NCI-H128 (cell line): ENCODE measurements around the gene JMJD8.
A peak's percentile ranks its signal among the peaks of the same experiment; 100 is the strongest.
"Not testable (repeated sequence)": the region's sequence is repeated elsewhere in the genome, so short reads cannot be mapped to it uniquely, and the experiment has no call there.

Experiments
- DNase-seq: peaks from one replicate; lab custom pipeline; 2025; ENCODE audit not compliant: unreplicated experiment; lab: John Stamatoyannopoulos, UW

The JMJD8 gene

DNA sequence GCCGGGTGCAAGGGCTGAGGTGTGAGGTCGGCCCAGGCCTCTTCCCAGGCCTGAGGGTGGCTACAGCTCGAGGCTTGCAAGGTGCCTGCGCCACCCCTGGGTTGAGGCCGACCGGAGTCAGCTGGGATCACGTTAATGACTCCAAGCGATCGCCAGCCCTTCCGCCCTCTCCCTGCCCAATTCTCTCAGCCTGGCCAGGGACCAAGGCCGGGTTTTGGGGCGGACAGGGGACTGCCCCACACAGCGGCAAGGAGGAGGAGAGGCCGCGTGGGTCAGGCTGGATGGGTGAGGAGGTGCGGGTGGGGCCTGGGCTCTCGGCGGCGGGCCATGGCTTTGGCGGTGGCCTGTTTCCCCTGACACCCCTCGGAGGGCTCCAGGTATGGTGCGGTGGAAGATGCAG, 9.2 kb upstream of the JMJD8 start:
- DNase-seq = no peak

DNA sequence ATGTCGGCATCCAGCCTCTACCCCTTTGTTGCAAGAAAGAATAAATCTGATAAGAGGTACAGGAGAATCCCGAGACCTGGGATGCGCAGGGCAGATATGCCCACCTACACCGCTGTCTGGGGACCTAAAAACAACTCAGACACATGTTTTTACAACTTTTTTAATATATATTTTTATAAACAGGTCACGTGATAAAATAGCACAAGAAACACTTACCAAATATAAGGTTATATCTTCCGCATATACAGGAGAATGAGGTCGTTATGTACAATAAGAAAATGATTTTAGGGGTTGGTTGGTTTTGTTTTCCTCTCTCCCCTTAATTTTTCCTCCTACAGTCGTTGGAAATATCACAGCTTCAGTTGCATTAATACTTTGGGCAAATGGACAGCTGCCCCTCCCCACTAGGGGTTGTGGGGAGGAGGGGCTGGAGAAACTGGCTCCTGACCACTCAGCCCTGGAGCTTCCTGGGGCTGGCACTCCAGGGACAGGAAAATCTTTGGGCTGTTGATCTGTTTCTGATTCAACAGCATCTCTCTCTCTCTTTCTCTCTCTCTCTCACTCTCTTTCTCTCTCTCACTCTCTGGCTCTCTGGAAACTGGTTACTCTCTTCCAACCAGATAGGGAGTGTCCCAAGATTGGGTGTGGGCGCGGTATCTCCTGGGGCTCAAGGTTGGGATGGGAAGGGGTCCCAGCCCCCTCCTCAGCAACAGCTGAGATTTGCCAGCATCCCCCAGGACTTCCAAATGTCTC, 8.4 kb upstream of the JMJD8 start:
- no peak for DNase-seq

DNA sequence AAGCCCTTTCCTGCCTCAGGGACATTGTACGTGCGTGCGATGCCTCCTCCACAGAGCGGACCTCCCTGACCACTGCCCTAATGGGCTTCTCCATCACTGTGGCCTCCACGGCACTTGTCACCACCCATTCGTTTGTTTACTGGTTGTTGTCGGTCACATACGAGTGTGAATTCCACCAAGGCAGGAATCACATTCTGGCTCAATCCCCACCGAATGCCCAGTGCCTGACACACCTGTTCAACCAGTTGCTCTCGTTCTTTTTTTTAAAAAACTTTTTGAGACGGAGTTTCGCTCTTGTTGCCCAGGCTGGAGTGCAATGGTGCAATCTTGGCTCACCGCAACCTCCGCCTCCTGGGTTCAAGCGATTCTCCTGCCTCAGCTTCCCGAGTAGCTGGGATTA, 7.1 kb upstream of the JMJD8 start:
- not testable (repeated sequence) for DNase-seq

DNA sequence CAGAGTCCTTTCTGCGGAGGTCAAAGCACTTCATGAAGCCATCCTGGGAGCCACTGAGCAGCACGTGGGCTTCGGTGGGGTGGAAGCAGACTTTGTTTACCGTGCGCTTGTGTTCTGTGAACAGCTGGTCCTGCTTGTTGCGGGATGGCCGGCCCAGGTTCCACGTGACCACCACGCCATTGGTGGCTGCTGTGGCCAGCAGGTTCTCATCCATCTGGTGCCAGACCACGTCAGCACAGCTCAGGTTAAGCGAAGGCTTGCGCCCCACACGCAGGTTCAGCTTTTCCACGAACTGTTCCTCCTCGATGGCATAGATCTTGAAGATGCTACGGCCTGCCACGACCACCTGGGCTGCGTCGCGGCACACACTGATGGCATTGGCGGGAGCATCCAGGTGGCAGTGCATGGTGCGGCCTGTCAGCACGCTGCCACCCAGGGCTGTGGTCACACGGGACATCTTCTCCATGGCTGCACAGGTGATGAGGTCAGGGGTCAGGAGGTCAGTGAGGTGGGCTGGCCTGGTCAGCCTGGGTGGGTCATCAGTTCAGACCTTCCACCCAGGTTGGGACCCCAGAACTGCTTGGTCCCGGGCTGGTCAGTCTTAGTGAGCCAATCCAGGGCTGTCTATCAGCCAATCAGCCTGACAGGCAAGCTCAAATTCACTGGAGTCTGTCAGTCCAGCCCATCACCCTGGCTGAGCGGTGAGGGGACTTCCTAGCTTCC, 5.2 kb upstream of the JMJD8 start:
- no peak for DNase-seq

DNA sequence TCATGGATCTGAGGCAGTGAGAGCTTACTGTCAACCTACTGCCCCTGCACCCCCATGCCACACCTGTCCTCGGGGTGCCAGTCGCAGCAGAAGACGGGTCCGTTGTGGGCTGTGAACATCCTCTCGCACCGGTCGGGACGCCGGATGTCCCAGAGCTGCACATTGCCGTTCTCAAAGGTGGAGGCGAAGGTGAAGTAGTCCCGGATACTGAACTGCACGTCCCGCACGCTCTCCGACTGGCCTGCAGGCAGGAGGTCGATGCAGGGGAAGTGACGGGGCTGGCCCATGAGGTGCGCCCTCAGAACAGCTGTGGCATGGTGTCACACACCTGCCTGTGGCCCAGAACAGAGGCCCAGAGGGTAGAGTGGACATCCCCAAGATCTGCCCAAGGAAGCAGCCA, 3.4 kb upstream of the JMJD8 start:
- DNase-seq = no peak

DNA sequence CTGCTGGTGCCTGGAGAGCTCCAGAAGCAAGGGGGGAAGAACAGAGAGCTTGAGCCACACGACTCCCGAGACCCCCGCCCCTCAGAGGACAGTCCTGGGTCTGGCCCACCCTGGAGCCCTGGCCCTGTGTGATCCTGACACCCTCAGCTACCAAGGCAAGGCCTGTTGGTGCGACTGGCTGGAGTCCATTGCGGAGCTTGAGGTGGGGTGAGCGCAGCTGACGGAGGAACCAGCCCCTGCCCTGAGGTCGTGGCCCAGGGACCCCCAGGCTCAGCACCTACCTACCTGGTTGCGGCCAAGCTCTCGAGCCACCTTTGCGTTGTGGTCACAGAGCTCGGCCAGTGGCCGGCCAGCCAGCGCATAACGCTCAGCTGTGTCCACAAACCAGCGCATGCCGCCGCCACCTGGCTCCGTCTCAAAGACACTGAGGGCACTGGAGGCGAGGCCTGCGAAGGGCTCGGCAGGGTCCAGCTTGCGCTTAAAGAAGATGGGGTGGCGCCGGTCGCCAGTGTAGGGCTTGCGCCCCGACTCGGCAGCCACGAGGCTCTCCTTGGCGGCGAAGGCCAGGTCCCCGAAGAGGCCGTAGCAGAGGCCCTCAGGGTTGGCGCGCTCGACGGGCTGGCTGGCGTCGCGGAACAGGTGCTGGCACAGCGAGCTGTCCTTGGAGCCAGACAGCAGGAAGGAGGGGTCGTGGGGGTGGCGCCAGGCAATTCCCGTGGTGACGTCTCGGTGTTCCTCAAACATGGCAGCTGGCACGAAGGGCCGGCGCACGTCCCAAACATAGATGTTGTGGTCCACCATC, 2.5 kb upstream of the JMJD8 start:
- no peak for DNase-seq

DNA sequence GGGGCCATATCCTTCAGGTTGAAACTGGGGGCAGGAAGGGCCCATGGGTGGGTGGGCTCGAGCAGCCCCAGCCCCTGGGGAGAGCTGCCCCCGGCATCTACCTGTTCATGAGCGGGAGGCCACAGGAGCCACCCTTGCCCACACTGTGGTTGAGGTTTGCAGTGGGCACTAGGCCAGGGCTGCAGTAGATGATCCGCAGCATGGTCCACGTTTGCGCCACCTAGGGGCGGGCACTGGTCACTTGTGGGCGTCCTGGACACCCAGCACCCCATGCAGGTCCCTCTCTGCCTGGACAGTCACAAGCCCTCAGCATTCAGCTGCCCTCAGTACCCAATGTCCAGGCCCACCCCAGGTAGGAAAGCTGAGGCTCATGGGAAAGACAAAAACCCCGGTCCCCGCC, 1.8 kb upstream of the JMJD8 start:
- DNase-seq = no peak

DNA sequence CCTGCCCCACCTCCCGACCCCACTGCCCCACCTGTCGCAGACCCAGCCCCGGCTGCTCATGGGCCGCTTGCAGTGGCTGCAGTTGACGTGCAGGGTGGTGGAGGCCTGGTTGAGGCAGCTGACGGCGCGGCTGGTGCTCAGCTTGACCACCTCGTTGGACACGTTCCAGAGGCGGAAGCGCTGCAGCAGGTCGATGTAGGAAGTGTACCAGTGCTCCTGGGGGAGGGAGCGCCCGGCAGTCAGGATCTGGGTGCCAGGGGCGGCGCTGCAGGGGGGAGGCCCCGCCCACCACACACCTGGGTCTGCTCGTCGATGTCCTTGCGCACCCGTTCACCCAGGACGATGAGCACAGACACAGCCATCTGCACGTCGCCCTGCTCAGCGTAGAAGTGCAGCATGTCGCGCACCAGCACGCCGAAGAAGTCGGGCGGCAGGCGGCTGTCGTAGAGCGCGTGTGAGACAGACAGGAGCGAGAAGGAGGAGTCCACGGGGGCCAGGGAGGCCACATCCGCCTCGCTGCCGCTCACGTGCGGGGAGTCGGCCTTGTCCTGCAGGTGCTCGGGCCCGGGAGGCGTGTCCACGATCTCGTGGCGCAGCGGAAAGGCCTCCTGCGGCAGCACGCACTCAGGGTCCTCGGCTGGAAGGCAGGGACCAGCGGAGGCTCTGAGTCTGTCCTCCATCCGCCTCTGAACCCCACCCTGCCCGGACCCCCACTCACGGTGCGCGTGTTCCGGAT, 995 bp upstream of the JMJD8 start:
- DNase-seq = no peak

DNA sequence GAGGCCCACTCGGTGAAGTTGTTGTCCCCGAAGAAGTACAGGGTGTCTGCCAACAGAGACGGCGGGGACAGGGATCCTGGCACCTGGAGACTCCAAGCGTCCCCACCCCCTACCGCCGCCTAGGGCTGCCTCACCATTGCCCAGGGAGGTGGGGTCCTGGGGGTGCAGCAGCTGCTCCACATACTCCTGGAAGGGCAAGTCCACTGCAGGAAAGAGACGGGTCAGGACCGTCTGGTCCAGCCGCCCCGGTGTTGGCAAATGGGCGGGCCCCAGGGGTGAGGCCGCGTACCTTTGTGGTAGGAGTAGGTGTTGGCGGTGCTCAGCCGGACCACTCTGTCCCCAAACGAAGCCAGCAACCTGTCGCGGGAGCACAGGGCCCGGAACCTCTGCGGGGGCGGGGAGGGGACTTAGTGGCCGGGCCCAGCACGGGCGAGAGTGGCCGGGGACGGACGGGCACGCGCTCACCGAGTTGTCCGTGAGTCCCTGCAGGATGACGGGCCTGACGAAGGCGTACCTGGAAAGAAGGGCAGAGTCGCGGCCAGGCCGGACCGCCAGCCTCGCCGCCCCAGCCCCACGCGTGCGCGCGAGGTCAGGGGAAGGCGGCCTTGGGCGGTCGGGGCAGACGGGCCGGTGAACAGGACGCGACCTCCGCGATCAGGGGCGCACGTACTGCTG, 601 bp downstream of the JMJD8 start:
- DNase-seq = no peak

DNA sequence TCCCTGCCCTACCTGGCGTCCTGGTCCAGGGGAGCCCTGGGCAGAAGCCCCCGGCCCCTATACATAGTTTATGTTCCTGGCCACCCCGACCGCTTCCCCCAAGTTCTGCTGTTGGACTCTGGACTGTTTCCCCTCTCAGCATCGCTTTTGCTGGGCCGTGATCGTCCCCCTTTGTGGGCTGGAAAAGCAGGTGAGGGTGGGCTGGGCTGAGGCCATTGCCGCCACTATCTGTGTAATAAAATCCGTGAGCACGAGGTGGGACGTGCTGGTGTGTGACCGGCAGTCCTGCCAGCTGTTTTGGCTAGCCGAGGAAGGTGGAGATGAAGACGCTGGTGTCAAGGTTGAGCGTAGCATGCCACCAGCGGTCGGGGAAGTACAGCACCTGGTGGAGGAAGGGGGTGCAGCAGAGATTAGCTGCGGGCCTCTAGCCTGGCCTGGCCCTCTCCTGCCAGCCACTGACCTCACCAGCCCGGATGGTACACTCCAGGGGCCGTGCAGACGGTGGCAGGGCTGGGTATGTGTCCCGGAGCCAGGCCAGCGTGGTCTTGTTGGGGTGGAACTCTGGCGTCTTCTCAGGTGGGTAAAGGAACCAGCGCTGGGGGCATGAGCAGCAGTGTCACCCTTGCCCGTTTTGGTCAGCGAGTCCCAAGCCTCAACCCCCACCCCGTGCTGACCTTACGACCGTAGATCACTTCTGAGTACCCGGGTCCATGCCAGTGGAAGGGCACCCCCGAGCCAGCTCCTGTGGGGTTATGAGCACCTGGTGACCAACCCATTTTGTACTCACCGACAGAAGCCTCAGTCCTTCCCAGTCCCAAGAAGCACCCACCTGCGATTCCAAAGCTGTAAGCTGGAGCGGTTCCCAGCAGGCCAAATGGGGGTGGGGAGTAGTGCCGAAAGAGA, 1.4 kb downstream of the JMJD8 start:
- no peak for DNase-seq

DNA sequence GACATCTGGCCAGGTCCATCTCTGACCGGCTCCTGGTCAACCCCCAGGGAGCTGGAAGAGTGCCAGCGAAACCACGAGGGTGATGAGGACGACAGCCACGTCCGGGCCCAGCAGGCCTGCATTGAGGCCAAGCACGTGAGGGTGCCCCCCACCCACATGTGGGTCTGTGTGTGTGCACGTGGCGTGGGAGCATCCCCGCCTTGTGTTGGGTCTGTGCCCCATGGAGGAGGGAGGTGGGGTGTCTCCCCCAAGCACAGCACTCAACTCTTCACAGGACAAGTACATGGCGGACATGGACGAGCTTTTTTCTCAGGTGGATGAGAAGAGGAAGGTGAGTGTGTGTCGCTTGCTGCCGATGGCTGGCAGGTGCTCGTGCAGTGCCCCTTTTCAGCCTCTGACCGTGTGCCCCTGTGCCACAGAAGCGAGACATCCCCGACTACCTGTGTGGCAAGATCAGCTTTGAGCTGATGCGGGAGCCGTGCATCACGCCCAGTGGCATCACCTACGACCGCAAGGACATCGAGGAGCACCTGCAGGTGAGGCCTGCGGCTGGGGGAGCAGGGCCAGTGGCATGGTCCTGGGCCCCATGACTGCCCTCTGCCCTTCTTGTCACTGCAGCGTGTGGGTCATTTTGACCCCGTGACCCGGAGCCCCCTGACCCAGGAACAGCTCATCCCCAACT, 2.2 kb downstream of the JMJD8 start:
- no peak for DNase-seq

DNA sequence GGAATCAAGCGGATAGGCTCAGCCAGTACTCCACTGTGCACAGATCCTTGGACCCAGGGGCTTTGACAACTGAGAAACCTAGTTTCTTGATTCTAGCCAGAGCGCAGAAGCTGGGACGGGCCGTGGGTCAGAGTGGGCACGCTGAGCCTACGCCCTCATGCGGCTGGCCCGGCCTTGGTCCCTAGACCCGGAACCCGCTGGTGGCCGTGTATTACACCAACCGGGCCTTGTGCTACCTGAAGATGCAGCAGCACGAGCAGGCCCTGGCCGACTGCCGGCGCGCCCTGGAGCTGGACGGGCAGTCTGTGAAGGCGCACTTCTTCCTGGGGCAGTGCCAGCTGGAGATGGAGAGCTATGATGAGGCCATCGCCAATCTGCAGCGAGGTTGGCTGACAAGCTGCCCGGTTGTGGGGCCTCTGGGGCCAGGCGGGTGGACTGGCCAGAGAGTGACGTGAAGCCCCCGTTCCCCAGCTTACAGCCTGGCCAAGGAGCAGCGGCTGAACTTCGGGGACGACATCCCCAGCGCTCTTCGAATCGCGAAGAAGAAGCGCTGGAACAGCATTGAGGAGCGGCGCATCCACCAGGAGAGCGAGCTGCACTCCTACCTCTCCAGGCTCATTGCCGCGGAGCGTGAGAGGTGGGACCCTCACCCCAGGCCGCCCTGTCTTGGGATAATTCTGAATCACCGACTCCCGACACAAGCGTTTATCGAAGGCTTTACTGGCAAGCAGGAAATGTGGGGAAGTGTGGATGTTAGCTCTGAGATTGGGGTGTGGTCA, 3.0 kb downstream of the JMJD8 start:
- DNase-seq = no peak

DNA sequence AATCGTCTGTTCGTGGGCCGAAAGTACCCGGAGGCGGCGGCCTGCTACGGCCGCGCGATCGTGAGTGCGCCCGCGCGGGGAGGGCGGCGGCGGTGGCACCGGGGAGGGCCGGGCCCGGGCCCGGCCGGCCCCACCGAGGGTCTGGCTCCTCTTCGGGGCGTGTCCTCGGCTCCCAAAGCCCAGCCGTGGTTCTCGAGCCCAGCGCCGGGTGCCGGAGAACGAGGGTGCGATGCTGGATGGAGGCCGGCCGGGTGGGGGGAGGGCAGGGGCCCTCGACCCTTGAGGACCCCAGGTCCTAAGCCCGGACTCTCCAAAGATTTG, 3.5 kb downstream of the JMJD8 start:
- no peak for DNase-seq

DNA sequence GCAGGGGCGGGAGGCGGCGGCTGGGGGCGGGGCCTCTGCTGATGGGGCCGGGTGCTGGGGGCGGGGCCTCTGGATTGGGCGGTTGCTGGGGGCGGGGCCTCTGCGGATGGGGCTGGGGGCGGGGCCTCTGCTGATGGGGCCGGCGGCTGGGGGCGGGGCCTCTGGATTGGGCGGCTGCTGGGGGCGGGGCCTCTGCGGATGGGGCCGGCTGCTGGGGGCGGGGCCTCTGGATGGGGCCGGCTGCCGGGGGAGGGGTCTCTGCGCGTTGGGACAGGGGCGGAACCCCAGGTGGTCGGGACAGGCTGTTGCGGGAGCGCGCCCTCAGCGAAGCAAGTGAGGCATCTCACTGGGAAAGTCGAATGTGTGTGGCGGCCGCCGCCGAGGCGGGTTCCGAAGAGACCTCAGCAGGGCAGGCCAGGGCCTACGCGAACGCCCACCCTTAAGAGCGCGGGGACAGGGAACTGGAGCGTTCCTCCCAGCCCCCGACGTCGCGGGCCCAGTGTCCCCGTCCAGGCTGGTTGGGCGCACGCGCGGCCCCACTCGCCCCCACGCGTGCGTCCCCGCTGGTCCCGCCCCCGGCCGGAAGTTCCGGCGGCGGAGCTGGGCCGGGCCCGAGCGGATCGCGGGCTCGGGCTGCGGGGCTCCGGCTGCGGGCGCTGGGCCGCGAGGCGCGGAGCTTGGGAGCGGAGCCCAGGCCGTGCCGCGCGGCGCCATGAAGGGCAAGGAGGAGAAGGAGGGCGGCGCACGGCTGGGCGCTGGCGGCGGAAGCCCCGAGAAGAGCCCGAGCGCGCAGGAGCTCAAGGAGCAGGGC, 4.1 kb downstream of the JMJD8 start, which contains the start of gene STUB1:
Gene STUB1 (plus strand): TSS at position 597 of the 811 bp plus-strand sequence. CDS start 116 bp downstream, at position 713.
- DNase-seq = peak; percentile 25

DNA sequence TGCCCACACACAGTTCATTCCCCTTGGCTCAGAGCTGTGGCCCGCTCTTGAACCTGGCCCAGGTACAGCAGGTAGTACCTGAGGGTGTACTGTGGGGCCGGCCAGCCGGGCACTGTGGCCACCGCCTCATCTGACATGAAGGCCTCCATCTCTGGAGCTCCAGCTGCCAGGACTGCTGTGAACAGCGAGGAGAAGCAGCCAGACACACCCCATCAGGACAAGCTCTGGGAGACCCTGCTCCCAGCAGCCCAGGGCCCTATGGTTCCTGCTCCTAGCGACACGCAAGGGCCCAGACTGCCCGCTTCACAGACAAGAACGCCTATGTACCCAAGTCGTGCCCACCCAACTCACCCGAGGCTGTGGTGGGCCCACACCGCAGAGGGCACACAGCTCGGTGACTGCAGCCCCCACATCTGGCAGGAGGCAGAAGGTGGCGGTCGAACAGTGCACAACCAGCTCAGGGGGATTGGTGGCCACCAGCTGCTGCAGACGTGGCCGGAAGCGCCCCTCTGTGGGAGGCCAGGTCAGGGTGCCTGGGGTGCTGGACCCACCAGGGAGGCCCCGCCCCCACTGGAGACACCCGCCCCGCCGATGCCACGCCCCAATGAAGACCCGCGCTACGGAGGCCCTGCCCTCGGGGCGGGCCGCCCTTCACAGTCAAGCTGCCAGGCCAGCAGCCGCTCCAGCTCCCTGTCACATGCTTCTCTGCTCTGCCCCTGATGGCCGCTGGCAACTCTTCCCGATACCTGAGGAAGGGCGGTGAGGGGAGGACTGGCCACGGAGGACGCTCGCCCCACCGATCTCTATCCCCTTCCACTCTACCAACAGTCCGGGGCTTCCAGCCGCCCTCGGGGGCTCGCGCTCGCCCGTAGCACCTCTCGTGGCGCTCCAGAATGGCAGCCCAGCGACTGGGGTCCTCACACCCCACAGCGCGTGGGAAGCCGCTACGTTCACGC, 5.0 kb downstream of the JMJD8 start:
- DNase-seq = peak; percentile 28

DNA sequence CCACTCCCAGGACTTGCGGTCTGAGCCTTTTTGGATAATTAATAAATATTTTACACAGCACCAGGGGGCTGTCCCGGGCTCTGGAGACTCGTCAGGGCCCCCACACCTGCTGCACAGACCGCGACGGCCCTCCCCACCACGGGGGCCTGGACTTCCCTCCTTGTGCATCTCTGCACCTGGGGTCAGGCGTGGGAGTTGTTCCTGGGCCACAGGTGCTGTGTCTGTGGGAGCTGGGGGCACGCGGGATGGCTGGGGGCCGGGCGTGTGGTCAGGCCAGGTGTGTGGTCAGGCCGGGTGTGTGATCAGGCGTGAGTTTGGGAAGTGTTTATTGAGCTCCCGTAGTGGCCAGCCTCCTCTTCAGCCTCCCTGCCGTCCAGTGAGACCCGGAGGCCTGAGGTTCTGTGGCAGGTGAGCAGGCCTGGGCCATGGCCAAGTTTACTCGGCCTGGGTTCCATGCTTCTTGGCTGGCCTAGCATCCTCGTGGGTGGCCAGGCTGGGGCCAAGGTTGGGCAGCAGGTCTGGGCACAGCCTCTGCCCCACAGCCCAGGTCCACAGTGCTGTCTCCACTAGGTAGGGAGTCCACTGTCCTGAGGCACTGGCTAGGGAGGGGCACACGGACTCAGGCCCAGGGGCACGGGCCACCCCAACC, 5.8 kb downstream of the JMJD8 start:
- no peak for DNase-seq
